ENCODE results near the gene RDH14.

RDH14 gene

GRCh38 chr2:18560797-18561085 is 288 bp upstream of the RDH14 start:
- Histone ChIP-seq H3K4me3 (ENCODE audit: low read depth in 1 of 2, low read length in 2 of 2) (peak overlapping the region; percentile 74 to 83), H3K27ac (ENCODE audit: low read length) (peak overlapping the region; percentile 95), H3K27me3 (ENCODE audit: low read depth, low read length) (no peaks in the 10 kb centered on the region), H3K9me3 (ENCODE audit: control insufficient read depth in 1 of 2, low read length in 2 of 2) (peaks cover 0 to 5% of the 10 kb centered on the region in 2 donors), H3K36me3 (ENCODE audit: control insufficient read depth in 1 of 2, insufficient read depth in 2 of 2, low read length in 2 of 2) (no peaks in the 10 kb centered on the region), H3K4me1 (ENCODE audit: control insufficient read depth in 1 of 2, insufficient read depth in 2 of 2, low read length in 2 of 2) (peaks cover 8 to 27% of the 10 kb centered on the region in 2 donors)

- Histone ChIP-seq H3K27me3 (ENCODE audit: low read depth, low read length) (no peaks in the 10 kb centered on the region), H3K4me1 (ENCODE audit: control insufficient read depth in 1 of 2, insufficient read depth in 2 of 2, low read length in 2 of 2) (peaks cover 8 to 27% of the 10 kb centered on the region in 2 donors), H3K27ac (ENCODE audit: low read length) (peak overlapping the region; percentile 95), H3K4me3 (ENCODE audit: low read depth in 1 of 2, low read length in 2 of 2) (peak overlapping the region; percentile 74 to 83), H3K36me3 (ENCODE audit: control insufficient read depth in 1 of 2, insufficient read depth in 2 of 2, low read length in 2 of 2) (peaks cover 7 to 8% of the 10 kb centered on the region in 2 donors), H3K9me3 (ENCODE audit: control insufficient read depth in 1 of 2, low read length in 2 of 2) (peaks cover 0 to 5% of the 10 kb centered on the region in 2 donors)
Measured at GRCh38 chr2:18559531-18560030, 872 bp downstream of the RDH14 start.

- H3K27me3 ChIP-seq (ENCODE audit: low read depth, low read length) = no peaks in the 10 kb centered on the region
- H3K4me3 ChIP-seq (ENCODE audit: low read depth in 1 of 2, low read length in 2 of 2) = no peak overlapping the region
- no peak overlapping the region for H3K27ac ChIP-seq (ENCODE audit: low read length)
- no peaks in the 10 kb centered on the region for H3K9me3 ChIP-seq (ENCODE audit: control insufficient read depth in 1 of 2, low read length in 2 of 2)
- peaks cover 7 to 8% of the 10 kb centered on the region in 2 donors for H3K36me3 ChIP-seq (ENCODE audit: control insufficient read depth in 1 of 2, insufficient read depth in 2 of 2, low read length in 2 of 2)
- peaks cover 8 to 27% of the 10 kb centered on the region in 2 donors for H3K4me1 ChIP-seq (ENCODE audit: control insufficient read depth in 1 of 2, insufficient read depth in 2 of 2, low read length in 2 of 2)
Measured at GRCh38 chr2:18558458-18558857, 2.0 kb downstream of the RDH14 start.

- Histone ChIP-seq H3K36me3 (ENCODE audit: control insufficient read depth in 1 of 2, insufficient read depth in 2 of 2, low read length in 2 of 2) (peaks cover 7 to 8% of the 10 kb centered on the region in 2 donors), H3K27me3 (ENCODE audit: low read depth, low read length) (no peaks in the 10 kb centered on the region), H3K4me1 (ENCODE audit: control insufficient read depth in 1 of 2, insufficient read depth in 2 of 2, low read length in 2 of 2) (peaks cover 8 to 27% of the 10 kb centered on the region in 2 donors), H3K4me3 (ENCODE audit: low read depth in 1 of 2, low read length in 2 of 2) (no peak overlapping the region), H3K27ac (ENCODE audit: low read length) (no peak overlapping the region), H3K9me3 (ENCODE audit: control insufficient read depth in 1 of 2, low read length in 2 of 2) (no peaks in the 10 kb centered on the region)
Measured at GRCh38 chr2:18557121-18557520, 3.3 kb downstream of the RDH14 start.

GRCh38 chr2:18552351-18553077 is 7.9 kb downstream of the RDH14 start:
- H3K27ac ChIP-seq (ENCODE audit: low read length) = no peak overlapping the region
- peaks cover 0 to 6% of the 10 kb centered on the region in 2 donors for H3K4me1 ChIP-seq (ENCODE audit: control insufficient read depth in 1 of 2, insufficient read depth in 2 of 2, low read length in 2 of 2)
- no peak overlapping the region for H3K4me3 ChIP-seq (ENCODE audit: low read depth in 1 of 2, low read length in 2 of 2)
- no peaks in the 10 kb centered on the region for H3K27me3 ChIP-seq (ENCODE audit: low read depth, low read length)
- peaks cover 7 to 8% of the 10 kb centered on the region in 2 donors for H3K36me3 ChIP-seq (ENCODE audit: control insufficient read depth in 1 of 2, insufficient read depth in 2 of 2, low read length in 2 of 2)
- no peaks in the 10 kb centered on the region for H3K9me3 ChIP-seq (ENCODE audit: control insufficient read depth in 1 of 2, low read length in 2 of 2)

GRCh38 chr2:18551623-18552022 is 8.8 kb downstream of the RDH14 start:
- Histone ChIP-seq H3K27ac (ENCODE audit: low read length) (no peak overlapping the region), H3K4me3 (ENCODE audit: low read depth in 1 of 2, low read length in 2 of 2) (no peak overlapping the region), H3K36me3 (ENCODE audit: control insufficient read depth in 1 of 2, insufficient read depth in 2 of 2, low read length in 2 of 2) (peaks cover 7 to 8% of the 10 kb centered on the region in 2 donors), H3K4me1 (ENCODE audit: control insufficient read depth in 1 of 2, insufficient read depth in 2 of 2, low read length in 2 of 2) (peaks cover 0 to 3% of the 10 kb centered on the region in 2 donors), H3K27me3 (ENCODE audit: low read depth, low read length) (no peaks in the 10 kb centered on the region), H3K9me3 (ENCODE audit: control insufficient read depth in 1 of 2, low read length in 2 of 2) (no peaks in the 10 kb centered on the region)

- H3K27me3 ChIP-seq (ENCODE audit: low read depth, low read length) = no peaks in the 10 kb centered on the region
- H3K9me3 ChIP-seq (ENCODE audit: control insufficient read depth in 1 of 2, low read length in 2 of 2) = no peaks in the 10 kb centered on the region
- no peak overlapping the region for H3K4me3 ChIP-seq (ENCODE audit: low read depth in 1 of 2, low read length in 2 of 2)
- no peak overlapping the region for H3K27ac ChIP-seq (ENCODE audit: low read length)
- H3K4me1 ChIP-seq (ENCODE audit: control insufficient read depth in 1 of 2, insufficient read depth in 2 of 2, low read length in 2 of 2) = peaks cover 0 to 7% of the 10 kb centered on the region in 2 donors
- H3K36me3 ChIP-seq (ENCODE audit: control insufficient read depth in 1 of 2, insufficient read depth in 2 of 2, low read length in 2 of 2) = peaks cover 7 to 8% of the 10 kb centered on the region in 2 donors
Measured at GRCh38 chr2:18551169-18551568, 9.3 kb downstream of the RDH14 start.

GRCh38 chr2:18550433-18550832 is 10.0 kb downstream of the RDH14 start:
- Histone ChIP-seq H3K9me3 (ENCODE audit: control insufficient read depth in 1 of 2, low read length in 2 of 2) (no peaks in the 10 kb centered on the region), H3K27me3 (ENCODE audit: low read depth, low read length) (no peaks in the 10 kb centered on the region), H3K36me3 (ENCODE audit: control insufficient read depth in 1 of 2, insufficient read depth in 2 of 2, low read length in 2 of 2) (peaks cover 5 to 6% of the 10 kb centered on the region in 2 donors), H3K4me1 (ENCODE audit: control insufficient read depth in 1 of 2, insufficient read depth in 2 of 2, low read length in 2 of 2) (peaks cover 0 to 7% of the 10 kb centered on the region in 2 donors), H3K27ac (ENCODE audit: low read length) (no peak overlapping the region), H3K4me3 (ENCODE audit: low read depth in 1 of 2, low read length in 2 of 2) (no peak overlapping the region)

- Histone ChIP-seq H3K27ac (ENCODE audit: low read length) (no peak overlapping the region), H3K27me3 (ENCODE audit: low read depth, low read length) (no peaks in the 10 kb centered on the region), H3K36me3 (ENCODE audit: control insufficient read depth in 1 of 2, insufficient read depth in 2 of 2, low read length in 2 of 2) (no peaks in the 10 kb centered on the region), H3K4me1 (ENCODE audit: control insufficient read depth in 1 of 2, insufficient read depth in 2 of 2, low read length in 2 of 2) (peaks cover 0 to 7% of the 10 kb centered on the region in 2 donors), H3K4me3 (ENCODE audit: low read depth in 1 of 2, low read length in 2 of 2) (no peak overlapping the region), H3K9me3 (ENCODE audit: control insufficient read depth in 1 of 2, low read length in 2 of 2) (no peaks in the 10 kb centered on the region)
Measured at GRCh38 chr2:18549083-18549482, 11.4 kb downstream of the RDH14 start.

- Histone ChIP-seq H3K4me1 (ENCODE audit: control insufficient read depth in 1 of 2, insufficient read depth in 2 of 2, low read length in 2 of 2) (peaks cover 0 to 7% of the 10 kb centered on the region in 2 donors), H3K27me3 (ENCODE audit: low read depth, low read length) (no peaks in the 10 kb centered on the region), H3K27ac (ENCODE audit: low read length) (no peak overlapping the region), H3K9me3 (ENCODE audit: control insufficient read depth in 1 of 2, low read length in 2 of 2) (no peaks in the 10 kb centered on the region), H3K36me3 (ENCODE audit: control insufficient read depth in 1 of 2, insufficient read depth in 2 of 2, low read length in 2 of 2) (no peaks in the 10 kb centered on the region), H3K4me3 (ENCODE audit: low read depth in 1 of 2, low read length in 2 of 2) (no peak overlapping the region)
Measured at GRCh38 chr2:18548621-18549020, 11.8 kb downstream of the RDH14 start.

GRCh38 chr2:18546567-18546966 is 13.9 kb downstream of the RDH14 start:
- Histone ChIP-seq H3K27ac (ENCODE audit: low read length) (no peak overlapping the region), H3K36me3 (ENCODE audit: control insufficient read depth in 1 of 2, insufficient read depth in 2 of 2, low read length in 2 of 2) (no peaks in the 10 kb centered on the region), H3K4me3 (ENCODE audit: low read depth in 1 of 2, low read length in 2 of 2) (no peak overlapping the region), H3K27me3 (ENCODE audit: low read depth, low read length) (no peaks in the 10 kb centered on the region), H3K4me1 (ENCODE audit: control insufficient read depth in 1 of 2, insufficient read depth in 2 of 2, low read length in 2 of 2) (peaks cover 0 to 13% of the 10 kb centered on the region in 2 donors), H3K9me3 (ENCODE audit: control insufficient read depth in 1 of 2, low read length in 2 of 2) (no peaks in the 10 kb centered on the region)

GRCh38 chr2:18545384-18545783 is 15.1 kb downstream of the RDH14 start:
- H3K9me3 ChIP-seq (ENCODE audit: control insufficient read depth in 1 of 2, low read length in 2 of 2) = no peaks in the 10 kb centered on the region

More at GRCh38 chr2:18545384-18545783, 15.1 kb downstream of the RDH14 start:
- H3K4me3 ChIP-seq (ENCODE audit: low read depth in 1 of 2, low read length in 2 of 2) = no peak overlapping the region
- H3K27me3 ChIP-seq (ENCODE audit: low read depth, low read length) = no peaks in the 10 kb centered on the region
- H3K36me3 ChIP-seq (ENCODE audit: control insufficient read depth in 1 of 2, insufficient read depth in 2 of 2, low read length in 2 of 2) = no peaks in the 10 kb centered on the region
- peaks cover 0 to 13% of the 10 kb centered on the region in 2 donors for H3K4me1 ChIP-seq (ENCODE audit: control insufficient read depth in 1 of 2, insufficient read depth in 2 of 2, low read length in 2 of 2)
- no peak overlapping the region for H3K27ac ChIP-seq (ENCODE audit: low read length)

All from muscle layer of duodenum (tissue), 2 donors.